Measurements from ENCODE around the gene FBXL14. TPM values are rescaled to one million over a fixed set of nuclear protein-coding genes. Genes with fewer than 3 reads are reported as not detected.

The FBXL14 gene, protein sequence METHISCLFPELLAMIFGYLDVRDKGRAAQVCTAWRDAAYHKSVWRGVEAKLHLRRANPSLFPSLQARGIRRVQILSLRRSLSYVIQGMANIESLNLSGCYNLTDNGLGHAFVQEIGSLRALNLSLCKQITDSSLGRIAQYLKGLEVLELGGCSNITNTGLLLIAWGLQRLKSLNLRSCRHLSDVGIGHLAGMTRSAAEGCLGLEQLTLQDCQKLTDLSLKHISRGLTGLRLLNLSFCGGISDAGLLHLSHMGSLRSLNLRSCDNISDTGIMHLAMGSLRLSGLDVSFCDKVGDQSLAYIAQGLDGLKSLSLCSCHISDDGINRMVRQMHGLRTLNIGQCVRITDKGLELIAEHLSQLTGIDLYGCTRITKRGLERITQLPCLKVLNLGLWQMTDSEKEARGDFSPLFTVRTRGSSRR
- 43.5 and 45.5 TPM in 2 replicates for total RNA-seq (2014; rRNA removed; shearing (Covaris generic))

DNA sequence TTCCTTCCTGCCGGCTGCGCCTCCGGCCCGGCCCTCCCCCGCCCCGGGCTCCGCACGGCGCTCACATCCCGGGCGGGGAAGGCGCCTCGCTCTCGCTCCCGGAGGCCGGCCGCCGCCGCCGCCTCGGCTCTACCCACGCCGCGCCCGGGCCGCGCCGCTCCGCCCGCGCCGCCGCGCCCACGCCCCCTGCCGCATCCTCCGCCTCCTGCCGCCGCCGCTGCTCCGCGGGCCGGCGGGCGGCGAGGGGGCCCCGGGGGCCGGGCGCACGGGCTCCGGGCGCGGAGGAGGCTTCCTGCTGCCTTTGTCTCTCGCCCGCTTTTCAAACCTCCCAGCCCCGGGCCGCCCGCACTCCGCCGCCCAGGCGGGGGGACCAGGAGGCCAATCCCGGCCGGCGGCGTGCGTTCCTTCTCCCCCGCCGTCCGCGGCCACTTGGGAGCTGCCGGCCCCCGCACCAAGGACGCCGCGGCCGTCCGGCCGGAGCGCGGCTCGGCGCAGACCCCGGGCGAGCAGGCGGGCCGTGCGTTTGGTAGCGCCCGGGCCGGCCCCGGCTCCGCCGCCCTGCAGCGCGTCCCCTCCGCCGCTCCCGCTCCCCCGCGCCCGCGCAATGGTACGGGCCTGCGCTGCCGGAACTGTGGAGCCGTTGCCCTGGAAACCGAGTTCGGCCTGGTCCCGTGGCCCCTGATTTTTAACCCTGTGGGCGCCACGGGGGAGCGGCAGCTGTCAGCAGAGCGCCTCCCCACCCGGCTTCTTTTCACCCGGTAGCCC, at the start of gene FBXL14:
Gene FBXL14, minus strand, starts transcription at position 321 of the 765 bp plus-strand sequence. CDS start 515 bp downstream, outside the sequence.
- peak; percentile 87 for DNase-seq (ENCODE audit: low spot score)

DNA sequence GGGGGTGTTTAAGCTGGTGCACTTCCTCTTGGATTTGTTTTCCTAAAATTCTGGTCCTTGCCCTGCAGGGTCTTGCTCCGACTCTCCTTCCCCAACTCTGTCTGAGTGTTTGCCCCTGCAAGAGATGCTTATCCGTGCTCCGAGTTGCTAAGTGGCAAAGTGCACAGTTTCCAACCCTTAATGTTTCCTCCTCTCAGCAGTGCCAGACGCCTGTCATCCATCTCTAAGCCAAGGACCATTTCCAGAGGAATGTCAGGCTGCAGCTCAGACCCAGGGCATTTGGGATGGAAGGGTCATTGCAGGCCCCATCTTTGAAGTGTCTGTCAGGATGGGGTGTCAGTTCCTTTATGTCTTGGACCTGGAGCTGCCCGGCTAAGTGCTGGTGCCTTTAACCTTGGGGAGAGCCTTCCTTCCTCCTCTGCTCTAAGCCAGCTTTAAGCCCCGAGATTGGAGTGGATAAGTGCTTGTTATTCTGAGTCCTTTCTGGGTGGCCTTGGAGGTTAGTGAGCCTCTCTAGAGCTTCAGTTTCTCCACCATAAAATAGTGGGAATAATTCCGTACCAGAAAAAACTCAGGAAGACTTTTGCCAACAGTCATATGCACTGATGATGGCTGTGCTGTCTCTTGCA, 49.6 kb upstream of the FBXL14 start:
- DNase-seq (ENCODE audit: low spot score): no peak

DNA sequence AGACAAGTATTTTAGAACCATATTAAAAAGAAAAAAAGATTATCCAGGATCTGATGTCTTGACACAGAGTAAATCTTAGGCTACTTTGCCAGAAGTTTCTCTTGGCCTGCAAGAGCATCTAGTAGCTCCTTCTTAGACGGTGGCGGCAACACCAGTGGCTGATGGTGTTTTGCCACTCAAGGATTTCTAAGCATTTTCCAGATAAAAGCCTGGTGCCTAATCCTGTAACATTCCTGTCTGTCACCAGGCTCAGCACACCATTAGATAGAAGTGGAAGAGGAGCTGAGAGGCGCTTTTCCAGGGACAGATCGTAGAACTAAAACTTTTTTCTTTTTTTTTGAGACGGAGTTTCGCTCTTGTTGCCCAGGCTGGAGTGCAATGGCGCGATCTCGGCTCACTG, 48.7 kb upstream of the FBXL14 start:
- no peak for DNase-seq (ENCODE audit: low spot score)

DNA sequence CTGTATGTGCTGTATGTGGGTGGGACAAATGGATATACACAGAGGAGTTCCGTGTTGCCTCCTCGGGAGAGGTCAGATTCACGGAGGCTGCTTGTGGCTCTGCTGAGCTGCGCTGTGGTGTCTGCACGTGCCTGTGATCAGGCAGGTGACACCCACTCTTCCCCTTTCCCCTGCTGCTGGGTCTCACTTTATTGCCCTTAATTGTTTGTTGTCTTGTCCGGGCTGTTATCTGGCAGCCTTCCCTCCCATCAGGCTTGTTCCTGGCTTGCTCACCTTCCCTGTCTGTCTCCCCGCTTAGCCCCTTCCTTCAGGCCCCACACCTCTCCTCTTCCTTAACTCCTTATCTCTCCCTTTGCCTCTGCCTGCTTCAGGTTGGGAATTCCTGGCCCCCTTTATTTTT, 48.1 kb upstream of the FBXL14 start:
- DNase-seq (ENCODE audit: low spot score): no peak

DNA sequence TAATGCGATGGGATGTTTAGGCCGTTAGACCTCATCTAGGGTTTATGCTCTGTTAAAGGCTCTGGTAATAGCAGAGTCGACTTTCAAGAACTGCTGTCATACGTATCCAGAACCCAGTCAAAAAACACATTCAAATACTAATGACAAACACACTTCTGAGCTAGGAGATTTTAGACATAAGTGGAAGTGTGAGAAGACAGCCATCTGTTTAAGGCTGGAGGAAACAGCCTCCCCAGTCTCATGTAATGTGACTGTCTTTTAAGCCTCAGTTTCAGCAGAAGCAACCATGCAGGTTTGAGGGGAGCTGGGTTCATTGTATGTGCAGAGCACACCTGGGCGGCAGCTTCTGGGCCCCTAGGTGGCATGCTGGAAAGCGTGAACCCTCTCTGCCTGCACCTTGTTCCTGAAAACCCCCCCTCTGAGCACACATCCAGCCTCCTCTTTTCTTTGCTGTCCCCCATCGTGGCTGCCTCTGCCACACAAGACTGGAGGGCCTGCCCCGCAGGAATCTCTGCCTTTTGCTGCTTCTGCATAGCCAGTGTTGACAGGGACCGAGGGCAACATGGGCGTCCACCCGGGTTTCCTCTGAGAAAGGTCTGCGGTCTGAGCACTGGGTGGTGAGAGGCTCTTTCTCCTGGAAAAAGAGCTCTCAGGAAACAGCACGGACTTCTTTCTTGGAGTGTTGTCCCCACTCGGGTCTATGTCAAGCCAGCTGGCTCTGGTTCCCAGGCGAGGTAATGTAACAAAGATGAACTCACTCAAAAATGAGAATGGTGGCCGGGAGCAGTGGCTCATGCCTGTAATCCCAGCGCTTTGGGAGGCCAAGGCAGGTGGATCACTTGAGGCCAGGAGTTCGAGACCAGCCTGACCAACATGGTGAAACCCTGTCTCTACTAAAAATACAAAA, 46.2 kb upstream of the FBXL14 start:
- DNase-seq (ENCODE audit: low spot score): no peak

DNA sequence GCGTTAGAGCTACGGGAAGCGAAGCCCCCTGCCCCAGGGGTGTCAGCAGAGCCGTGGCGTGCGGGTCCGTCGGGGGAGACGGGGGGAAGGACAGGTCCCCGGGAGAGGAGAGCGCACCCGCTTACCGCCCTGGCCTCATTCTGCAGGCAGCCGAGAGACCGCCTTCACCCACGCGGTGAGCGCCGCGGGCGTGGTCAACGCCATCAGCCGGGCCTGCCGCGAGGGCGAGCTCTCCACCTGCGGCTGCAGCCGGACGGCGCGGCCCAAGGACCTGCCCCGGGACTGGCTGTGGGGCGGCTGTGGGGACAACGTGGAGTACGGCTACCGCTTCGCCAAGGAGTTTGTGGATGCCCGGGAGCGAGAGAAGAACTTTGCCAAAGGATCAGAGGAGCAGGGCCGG, 45.2 kb upstream of the FBXL14 start:
- no peak for DNase-seq (ENCODE audit: low spot score)

DNA sequence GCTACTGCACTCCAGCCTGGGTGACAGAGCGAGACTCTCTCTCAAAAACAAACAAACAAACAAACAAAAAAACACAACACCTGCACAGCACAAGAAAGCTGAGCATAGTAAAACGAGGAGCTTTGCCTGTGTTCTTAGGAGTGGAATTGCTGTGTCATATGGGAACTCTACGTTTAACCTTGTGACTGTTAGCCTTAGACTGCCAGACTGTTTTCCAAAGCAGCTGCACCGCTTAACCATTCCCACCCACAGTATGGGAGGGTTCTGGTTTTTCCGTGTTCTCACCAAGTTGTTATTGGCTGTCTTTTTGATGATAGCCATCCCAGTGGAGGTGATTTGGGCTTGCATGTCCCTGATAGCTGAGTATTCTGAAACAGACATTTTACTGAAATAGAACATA, 43.8 kb upstream of the FBXL14 start:
- DNase-seq (ENCODE audit: low spot score): no peak

DNA sequence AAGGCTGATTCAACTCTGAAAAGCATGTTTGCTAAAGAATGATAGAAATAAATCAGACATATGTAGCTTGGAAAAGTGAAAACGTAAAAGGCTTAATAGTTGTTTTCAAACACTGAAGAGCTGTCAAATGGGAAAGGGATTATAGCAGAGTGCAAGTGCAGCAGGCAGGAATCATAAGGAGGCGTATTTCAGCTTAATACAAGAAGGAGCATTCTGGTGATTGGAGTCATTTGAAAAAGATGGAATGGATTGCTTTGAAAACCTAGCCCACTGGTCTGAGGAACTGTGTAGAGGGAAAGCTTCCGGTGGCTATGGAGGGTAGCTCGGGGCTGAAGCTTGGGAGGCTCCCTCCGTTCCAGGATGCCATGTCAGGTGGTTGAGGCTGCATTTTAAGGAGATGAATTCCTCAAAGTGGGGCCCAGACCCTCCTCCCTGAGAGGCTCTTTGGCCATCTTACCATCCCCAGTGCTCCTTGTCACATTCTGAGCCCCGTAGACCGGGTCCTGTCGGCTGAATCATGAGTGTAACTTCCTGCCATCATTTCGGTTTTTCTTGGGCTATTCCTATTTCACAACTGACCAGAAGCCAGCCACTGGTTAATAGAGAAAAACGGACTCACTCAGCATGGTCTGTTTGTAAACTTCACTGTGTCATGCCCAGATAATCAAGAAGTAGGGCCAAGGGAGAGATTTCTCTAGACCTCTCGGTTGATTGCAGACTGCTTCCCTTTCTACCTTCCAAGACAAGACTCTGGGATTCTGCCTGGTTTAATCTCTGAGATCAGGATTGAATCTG, 41.1 kb upstream of the FBXL14 start:
- no peak for DNase-seq (ENCODE audit: low spot score)

DNA sequence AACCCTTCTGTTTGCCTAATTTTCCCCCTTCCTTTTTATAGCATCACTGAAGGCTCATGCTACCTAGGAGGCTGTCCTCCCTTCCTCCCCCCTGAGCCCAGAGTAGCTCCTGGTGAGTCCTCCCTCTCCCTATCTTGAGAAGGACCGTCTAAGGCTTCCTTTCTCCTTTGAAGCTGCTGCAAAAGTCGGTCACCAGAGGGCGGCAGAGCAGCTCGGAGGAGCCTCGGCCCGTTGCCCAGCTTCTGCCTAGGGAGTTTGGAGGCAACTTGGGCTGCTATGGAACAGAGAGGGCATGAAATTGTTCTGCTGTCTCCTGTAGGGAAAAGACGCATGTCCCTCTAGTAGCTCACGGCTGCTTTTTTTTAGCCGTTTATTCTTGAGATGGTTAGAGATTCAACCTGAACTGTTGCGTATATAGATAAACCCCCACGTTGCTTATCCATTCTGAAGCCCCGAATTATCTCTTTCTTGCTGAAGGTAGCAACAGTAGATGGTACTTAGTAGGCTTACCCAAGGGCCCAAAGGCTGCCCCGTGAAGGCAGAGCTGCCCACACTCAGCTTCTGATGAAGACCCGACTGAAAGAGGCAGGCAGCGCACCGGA, 40.3 kb upstream of the FBXL14 start:
- peak; percentile 80 for DNase-seq (ENCODE audit: low spot score)

DNA sequence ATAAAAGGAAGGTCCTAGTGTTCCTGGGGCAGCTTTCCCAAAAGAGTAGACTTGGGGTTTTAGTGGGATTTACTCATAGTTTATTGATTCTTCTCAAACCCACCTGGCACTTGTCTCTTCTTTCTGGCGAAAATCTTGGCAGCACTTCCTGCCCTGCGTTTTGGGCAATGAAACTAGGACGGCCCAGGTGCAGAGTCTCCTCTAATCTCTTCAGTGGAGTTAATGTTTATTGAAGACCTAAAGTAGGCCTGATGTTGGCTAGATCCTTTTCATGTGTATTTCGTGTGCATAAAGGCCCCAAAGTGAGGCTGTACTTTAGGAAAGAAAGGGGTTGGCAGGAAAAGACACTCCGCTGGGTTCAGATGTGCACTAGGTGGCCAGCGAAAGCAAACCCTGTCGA, 39.8 kb upstream of the FBXL14 start:
- DNase-seq (ENCODE audit: low spot score): no peak

DNA sequence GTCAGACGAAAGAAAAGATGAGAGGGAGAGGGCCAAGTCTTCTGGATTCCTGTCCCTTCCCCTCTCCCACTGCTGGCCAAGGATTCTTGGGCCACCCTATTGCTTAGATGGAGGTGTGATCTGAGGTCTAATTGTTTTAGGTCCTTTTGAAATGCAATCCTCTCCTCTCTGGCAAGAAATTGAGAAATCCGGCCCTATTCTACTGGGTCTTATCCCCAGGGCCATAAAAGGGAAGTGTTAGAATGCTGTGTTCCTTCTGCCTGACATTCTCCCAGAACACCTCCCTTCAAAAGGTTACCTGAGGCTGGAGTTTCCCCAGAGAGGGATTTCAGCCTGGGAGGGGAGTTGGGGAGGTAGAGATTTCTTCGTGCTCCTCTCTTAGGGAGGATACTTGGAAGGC, 39.1 kb upstream of the FBXL14 start:
- no peak for DNase-seq (ENCODE audit: low spot score)

DNA sequence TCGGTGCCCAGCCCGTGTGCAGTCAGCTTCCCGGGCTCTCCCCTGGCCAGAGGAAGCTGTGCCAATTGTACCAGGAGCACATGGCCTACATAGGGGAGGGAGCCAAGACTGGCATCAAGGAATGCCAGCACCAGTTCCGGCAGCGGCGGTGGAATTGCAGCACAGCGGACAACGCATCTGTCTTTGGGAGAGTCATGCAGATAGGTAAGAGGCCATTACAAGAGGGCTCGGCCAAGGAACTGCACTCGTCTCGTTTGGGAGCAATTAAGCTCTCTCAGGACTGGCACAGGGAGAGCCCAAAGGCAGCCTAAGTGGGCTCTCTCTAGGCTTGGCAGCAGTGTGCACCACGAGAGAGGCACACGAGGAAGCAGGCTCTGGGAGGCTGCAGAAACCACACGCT, 38.3 kb upstream of the FBXL14 start:
- no peak for DNase-seq (ENCODE audit: low spot score)

DNA sequence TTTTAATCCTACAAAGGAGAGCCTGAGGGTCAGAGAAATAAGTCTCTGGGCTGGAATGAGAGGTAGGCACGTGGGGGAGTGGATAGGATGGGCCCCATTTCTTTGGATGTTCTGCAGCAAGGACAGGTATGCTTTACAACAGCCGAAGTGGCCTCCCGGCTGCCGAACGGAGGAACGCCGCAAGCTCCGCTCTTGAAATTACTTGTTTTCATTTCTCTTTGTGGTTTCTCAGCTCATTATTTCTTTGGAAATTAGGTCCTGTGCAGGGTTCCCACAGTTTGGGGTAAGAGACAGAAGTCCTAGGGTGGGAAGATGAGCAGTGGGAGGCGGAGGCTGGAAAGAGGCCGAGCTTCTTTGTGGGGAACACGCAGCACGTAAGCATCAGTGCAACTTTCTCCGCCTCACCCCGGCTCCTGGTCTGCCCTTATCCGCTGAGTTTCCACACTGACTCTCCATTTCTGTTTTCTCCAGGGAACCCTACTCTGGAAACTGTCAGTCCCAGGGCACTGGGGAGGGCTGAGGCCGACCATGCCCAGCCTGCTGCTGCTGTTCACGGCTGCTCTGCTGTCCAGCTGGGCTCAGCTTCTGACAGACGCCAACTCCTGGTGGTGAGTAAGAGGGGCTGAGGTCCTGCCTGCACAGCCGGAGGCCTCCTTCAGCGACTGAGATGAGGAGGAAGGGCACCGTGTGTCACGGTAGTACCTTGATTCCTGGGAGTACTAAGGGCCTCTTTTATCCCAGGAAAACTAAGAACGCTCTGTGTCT, 36.6 kb upstream of the FBXL14 start:
- DNase-seq (ENCODE audit: low spot score): no peak

DNA sequence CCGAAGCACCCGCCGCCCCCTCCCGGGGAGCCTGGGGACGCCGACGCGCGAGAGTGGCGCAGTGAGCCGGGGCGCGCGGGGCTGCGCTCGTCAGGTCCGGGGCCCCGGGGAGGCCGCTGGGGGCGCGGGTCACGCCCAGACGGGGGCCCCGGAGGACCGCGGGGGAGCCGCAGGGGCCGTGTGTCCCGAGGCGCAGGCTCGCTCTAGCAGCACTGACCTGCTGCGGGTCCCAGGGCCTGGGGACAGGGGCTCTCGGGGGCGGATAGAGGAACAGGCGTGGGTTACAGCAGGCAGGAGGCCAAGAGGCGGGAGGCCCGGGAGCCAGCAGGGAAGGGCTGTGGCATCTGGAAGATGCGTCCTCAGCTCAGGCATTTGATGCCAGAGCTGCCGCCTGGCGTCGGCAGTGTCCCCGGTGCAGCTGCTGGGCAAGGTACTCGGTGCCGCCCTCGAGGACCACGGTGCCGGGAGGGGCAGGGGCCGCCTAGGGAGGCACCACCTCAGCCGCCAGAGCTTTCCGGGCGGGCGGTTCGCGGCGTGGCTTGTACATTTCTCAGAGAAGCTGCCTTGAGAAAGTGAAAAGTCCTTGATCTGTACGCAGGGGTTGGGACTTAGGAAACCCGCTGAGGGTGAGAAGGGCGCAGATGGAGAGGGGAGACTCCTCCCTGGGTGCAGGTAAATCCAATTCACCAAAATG, 35.9 kb upstream of the FBXL14 start:
- no peak for DNase-seq (ENCODE audit: low spot score)

DNA sequence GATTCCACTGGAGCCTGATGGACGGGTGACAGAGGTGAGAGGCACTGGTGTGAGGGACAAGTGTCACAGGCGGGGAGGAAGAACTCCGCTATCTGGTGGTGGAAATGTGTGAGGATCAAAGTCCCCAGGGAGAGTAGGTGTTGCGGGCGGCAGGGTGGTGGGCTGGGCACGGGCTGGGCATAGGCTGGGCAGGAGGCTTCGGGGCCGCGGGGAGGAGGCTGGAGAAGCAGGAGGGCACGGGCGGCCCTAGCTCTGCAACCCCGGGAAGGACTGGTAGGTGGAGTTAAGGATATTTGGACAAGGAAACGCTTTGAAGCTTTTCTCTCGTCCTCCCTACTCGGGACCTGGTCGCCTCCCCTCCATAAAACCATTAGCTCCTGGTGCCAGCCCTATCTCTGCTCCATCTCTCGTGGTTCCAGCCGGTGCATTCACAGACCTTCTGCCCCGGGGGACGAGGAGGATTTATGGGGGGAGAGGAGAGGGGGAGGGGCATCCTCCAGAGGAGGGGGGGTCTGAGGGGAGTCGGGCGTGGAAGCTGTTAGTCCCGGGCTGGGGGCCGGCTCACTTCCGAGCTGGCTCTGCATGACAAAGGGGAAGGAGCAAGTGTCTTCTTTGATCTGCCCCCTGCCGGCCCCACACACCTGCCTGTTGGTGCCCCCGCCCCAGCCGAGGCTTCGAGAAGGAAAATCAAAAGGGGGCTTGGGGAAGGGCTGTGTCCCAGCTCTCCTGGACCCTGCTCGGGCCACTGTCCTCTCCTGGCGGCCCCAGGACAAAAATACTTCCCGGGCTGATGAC, 35.2 kb upstream of the FBXL14 start:
- no peak for DNase-seq (ENCODE audit: low spot score)

DNA sequence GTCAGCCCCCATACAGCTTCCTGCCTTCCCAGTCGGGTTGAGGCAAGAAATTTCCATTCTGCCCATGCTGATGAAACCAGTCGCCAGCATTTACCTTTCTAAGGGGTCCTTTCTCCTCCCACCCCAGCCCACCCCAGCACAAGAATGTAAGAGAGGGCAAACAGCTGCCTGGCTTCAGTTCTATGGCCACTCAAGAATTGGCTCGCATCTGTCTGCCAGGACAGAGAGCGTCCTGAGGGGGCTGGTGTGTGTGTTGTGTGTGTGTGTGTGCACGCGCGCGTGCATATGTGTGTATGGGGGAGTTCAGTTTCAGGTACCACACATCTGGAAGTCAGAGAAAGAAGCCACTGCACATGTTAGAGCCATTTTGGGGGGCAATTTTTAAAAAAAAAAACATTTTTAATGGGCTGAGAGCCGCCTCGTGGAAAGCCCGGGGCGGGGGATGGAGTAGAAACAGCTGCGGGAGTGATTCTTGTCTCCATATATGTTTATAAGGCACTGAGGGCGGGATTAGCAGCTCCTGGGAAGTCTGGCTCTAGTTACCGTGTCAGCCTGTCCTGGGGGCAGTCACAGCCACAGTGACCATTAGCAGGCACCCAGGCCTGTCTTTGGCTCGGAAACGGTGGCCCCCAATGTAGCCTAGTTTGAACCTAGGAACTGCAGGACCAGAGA, 34.4 kb upstream of the FBXL14 start, which contains the start of gene WNT5B:
Gene WNT5B, plus strand, starts transcription at position 566 of the 672 bp plus-strand sequence. CDS start 2,124 bp downstream, outside the sequence.
- DNase-seq (ENCODE audit: low spot score): no peak

DNA sequence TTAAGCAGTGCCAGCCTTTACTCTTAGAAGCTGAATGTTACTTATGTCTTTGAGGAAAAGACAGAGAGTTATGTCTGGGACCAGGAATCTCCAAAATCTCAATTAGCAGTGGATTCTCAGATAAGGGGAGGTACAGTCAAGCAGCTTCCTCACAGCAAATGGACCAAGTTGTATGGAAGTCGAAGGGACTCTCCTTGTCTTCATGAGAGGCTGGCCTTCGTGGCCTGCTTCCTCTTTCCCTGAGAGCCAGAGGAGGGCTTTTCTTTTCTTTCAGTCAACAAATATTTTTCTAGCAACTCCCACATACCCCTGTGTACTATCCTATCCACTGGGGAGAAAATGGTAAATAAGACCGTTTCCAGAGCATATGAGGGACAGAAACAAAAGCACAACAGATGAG, 28.0 kb upstream of the FBXL14 start:
- no peak for DNase-seq (ENCODE audit: low spot score)

Measured in HT-29 (cell line).